Measurements from ENCODE around the gene PBXIP1.

- TF ChIP-seq POU2F2 (IDR thresholded peaks at IDR 0.05; ENCODE audit: borderline replicate concordance, low read depth, low read length) (no peak), PAX8 (IDR thresholded peaks at IDR 0.05) (no peak), EZH2 (IDR thresholded peaks at IDR 0.05; ENCODE audit: borderline replicate concordance, control insufficient read depth, low read depth, low read length) (no peak)
Measured at GRCh38 chr1:155001675-155002463, 46.0 kb upstream of the PBXIP1 start.
